HL-60 (cell line): ENCODE data around the gene KCNJ12.
"Not testable (repeated sequence)": the region's sequence is repeated elsewhere in the genome, so short reads cannot be mapped to it uniquely, and the experiment has no call there.

Experiments
- DNase-seq, 2 experiments: peaks; one replicate each; pipeline ENCODE4 v3.0.0-alpha.2; 2010 to 2020; ENCODE audit warnings: low read depth in 1 of 2, low spot score in 1 of 2
- H3K27ac ChIP-seq: fragments of 250-450 bp; sonication (Bioruptor Pico); replicated peaks from 2 replicates; pipeline ENCODE4 v1.5.1; 2020; ENCODE audit warnings: mild to moderate bottlenecking, moderate library complexity
- H3K27me3 ChIP-seq: fragments of 250-450 bp; sonication (Bioruptor Pico); 2 replicates; pipeline ENCODE4 v1.5.1; 2021; ENCODE audit warnings: mild to moderate bottlenecking, moderate library complexity; ENCODE audit not compliant: insufficient read depth, poor library complexity, severe bottlenecking
- H3K4me3 ChIP-seq: replicated peaks from 2 replicates; pipeline ENCODE4 v1.5.1; 2011; ENCODE audit warnings: mild to moderate bottlenecking, control low read depth, low read length; ENCODE audit not compliant: insufficient read depth
- CTCF ChIP-seq: IDR thresholded peaks from one replicate; pipeline ENCODE4 v1.5.1; 2011; ENCODE audit warnings: low read length, control low read depth, inconsistent platforms; ENCODE audit not compliant: insufficient read depth
- GABPA ChIP-seq: IDR thresholded peaks from 2 replicates; pipeline ENCODE4 v1.6.1; 2012; ENCODE audit warnings: low read depth
- POLR2AphosphoS5 ChIP-seq: IDR thresholded peaks from 2 replicates; pipeline ENCODE4 v1.6.1; 2012; ENCODE audit warnings: low read depth
- REST ChIP-seq: IDR thresholded peaks from 2 replicates; pipeline ENCODE4 v1.6.1; 2012; ENCODE audit warnings: low read depth; ENCODE audit not compliant: insufficient replicate concordance
- SPI1 ChIP-seq: IDR thresholded peaks from 2 replicates; pipeline ENCODE4 v1.6.1; 2012; ENCODE audit warnings: low read depth, mild to moderate bottlenecking, borderline replicate concordance

KCNJ12 gene

DNA sequence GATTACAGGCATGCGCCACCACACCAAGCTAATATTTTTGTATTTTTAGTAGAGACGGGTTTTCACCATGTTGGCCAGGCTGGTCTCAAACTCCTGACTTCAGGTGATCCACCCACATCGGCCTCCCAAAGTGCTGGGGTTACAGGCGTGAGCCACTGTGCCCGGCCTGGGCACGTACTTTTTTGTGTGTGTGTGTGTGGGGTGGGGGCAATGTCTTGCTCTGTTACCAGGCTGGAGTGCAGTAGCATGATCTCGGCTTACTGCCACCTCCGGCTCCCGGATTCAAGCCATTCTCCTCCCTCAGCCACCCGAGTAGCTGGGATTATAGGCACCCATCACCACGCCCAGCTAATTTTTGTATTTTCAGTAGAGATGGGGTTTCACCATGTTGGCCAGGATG is 36.6 kb upstream of the KCNJ12 start:
- H3K4me3 ChIP-seq, H3K27me3 ChIP-seq, H3K27ac ChIP-seq, DNase-seq: not testable (repeated sequence)

DNA sequence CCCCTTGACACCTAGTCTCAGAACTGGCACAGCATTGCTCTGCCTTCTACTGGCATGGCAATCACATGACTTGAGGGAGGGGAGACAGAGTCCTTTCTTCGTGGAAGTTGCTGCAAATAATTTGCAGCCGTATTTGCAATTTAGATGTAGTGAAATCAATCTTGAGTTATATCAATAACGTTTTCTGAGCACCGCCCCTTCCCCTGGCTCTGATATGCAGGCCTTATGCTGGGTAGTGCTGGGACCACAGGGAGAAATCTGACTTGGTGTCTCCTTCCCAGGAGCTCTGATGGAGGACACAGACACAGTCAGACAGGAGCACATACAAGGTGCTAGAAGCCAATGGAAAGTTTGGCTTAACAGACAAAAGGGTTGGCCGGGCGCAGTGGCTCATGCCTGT is 35.8 kb upstream of the KCNJ12 start:
- not testable (repeated sequence) for H3K27ac ChIP-seq, H3K27me3 ChIP-seq, H3K4me3 ChIP-seq, DNase-seq

DNA sequence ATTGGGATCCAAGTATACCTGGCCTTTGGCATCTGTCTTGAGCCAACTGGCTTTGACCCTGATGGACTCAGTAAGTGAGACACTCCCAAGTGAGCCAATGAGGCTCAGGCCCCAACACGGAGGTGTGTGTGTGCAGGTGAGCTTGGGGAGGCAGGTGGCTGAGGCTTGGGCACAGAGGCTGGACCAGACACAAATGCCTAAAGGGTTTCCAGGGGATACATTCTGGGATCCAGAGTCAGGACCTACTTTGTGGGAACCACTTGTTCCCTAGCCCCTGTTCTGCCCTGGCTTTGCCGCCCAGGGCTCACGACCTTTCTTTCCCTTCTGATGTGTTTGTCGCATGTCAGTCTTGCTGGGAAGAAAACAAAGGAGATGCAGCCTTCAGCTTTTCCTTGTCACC is 34.9 kb upstream of the KCNJ12 start:
- DNase-seq, H3K27me3 ChIP-seq, H3K27ac ChIP-seq: not testable (repeated sequence)

DNA sequence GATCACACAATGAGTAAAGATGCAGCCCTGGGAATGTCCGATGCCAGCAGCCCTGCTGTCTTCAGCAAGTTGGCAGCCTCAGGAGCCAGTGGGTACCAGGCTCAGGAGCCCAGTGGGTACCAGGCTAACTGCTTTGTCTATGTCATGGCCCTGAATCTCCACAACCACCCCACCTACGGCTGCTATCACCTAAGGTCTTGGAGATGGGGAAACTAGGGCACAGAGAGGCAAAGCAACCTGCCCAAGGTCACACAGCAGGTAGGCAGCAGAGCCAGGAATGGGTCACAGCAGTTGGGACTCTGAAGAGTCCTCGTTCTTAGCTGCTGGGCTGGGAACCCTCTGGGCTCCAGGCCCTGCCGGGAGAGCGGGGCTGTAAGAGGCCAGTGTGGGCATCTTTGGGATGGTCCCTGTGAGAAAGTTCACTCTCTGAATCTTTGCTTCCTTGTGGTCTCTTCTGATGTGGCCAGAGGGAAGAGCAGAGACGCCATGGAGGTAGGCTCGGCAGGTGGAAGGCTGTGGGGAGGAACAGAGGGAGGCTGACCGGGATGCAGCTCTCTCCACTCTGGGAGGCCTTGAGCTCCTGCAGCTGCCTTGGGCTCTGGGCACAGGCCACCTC is 34.1 kb upstream of the KCNJ12 start:
- H3K27me3 ChIP-seq, DNase-seq, H3K4me3 ChIP-seq, H3K27ac ChIP-seq: not testable (repeated sequence)

More for the DNA sequence above, 34.9 kb upstream of the KCNJ12 start:
- not testable (repeated sequence) for H3K4me3 ChIP-seq

DNA sequence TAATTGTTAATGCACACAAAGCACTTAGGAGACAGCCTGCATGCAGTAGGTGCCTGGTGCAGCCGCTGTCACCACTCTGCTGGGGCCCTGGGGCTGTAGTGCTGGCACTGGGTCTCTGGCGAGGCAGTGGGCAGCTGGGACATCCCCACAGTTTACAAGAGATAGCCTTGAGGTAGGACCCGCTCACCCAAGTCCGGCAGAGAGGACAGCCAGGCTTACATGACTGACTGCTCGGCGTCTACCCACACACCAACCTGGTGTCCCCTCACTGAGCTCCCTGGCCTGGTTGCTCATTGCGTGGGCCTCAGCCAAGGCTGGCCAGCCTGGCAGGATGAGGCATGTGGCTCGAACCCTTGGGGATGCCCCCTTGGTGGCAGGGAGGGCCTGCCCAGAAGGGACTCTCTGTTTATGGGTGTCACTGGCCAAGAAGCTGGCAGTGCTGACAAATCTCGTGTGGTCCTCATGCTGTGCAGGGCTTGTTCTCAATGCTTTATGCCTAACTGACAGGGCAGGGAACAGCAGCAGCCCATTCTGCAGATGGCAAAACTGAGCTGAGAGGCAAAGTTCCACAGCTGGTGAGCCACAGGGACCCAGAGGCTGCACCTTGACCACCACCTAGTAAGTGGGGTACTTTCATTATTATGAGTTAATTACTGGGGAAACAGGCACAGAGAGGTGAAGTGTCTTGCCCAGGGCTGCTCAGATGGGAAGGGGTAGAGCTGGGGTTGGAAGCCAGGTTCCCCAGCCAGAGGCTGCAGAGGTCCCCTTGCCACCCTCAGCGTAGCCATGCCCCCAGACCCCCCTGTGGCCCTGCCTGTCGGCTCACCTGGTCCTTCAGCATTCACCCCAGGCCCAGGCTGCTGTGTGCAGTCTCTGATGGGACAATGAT is 32.9 kb upstream of the KCNJ12 start:
- not testable (repeated sequence) for H3K4me3 ChIP-seq, H3K27ac ChIP-seq, DNase-seq, H3K27me3 ChIP-seq

- H3K4me3 ChIP-seq, DNase-seq, H3K27ac ChIP-seq, H3K27me3 ChIP-seq: not testable (repeated sequence)
These were observed 31.4 kb upstream of the KCNJ12 start for GRCh38 chr17:21344801-21345200.

GRCh38 chr17:21345236-21345635 is 30.9 kb upstream of the KCNJ12 start:
- H3K4me3 ChIP-seq: no peak overlapping the region
- H3K27me3 ChIP-seq: no peaks in the 10 kb centered on the region
- DNase-seq: no peak
- H3K27ac ChIP-seq: no peak overlapping the region
- TF ChIP-seq CTCF (no peak), GABPA (no peak), REST (no peak), POLR2AphosphoS5 (no peak), SPI1 (no peak)

- not testable (repeated sequence) for H3K27ac ChIP-seq, H3K4me3 ChIP-seq, H3K27me3 ChIP-seq, DNase-seq
These were observed 30.1 kb upstream of the KCNJ12 start for GRCh38 chr17:21346107-21346506.

DNA sequence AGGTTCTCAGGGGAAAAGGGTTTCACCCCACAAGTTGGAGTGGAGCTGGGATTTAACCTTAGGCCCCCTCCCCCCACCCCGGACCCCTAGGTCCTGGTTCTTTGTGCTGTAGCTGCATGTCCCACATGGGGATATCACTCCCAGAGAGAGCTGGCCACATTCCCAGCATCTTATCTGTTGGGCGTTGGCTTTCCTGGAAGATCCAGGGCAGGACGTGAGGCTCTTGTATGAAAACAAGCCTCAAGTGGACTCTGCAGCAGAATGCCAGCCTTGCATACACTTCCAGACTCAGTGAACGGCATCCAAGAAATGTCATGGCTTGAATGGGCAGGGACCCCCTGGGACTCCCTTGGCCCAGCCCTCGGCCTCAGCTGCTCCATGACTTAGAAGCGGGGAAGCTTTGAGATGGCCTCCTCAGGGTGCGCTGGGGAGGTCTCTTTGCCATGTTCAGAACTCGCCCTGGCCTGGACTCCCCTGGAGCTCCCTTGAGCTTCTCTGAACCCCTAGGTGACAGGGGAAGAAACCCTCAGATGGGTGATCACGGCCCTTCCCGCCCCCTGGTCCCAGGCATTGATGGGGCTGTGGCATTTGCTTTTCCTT is 29.4 kb upstream of the KCNJ12 start:
- not testable (repeated sequence) for DNase-seq, H3K4me3 ChIP-seq, H3K27ac ChIP-seq, H3K27me3 ChIP-seq

DNA sequence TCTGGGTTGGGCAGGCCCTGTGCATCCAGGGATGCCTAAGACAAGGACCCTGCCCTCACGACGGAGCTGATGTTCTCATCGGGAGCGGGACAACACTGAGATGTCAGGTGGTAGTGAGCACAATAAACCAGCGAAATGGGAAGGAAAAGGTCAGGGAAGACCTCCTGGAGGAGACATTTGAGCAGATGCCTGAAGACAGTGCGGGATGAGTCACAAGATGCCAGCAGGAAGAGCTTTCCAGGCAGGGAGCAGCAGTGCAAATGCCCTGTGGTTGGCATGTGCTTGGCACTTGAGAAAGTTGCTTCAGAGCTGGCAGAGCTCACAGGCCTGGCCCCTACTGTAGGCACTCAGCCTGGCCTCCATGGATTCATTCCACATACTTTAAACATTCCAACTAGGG is 28.5 kb upstream of the KCNJ12 start:
- not testable (repeated sequence) for H3K4me3 ChIP-seq, H3K27me3 ChIP-seq, DNase-seq, H3K27ac ChIP-seq

DNA sequence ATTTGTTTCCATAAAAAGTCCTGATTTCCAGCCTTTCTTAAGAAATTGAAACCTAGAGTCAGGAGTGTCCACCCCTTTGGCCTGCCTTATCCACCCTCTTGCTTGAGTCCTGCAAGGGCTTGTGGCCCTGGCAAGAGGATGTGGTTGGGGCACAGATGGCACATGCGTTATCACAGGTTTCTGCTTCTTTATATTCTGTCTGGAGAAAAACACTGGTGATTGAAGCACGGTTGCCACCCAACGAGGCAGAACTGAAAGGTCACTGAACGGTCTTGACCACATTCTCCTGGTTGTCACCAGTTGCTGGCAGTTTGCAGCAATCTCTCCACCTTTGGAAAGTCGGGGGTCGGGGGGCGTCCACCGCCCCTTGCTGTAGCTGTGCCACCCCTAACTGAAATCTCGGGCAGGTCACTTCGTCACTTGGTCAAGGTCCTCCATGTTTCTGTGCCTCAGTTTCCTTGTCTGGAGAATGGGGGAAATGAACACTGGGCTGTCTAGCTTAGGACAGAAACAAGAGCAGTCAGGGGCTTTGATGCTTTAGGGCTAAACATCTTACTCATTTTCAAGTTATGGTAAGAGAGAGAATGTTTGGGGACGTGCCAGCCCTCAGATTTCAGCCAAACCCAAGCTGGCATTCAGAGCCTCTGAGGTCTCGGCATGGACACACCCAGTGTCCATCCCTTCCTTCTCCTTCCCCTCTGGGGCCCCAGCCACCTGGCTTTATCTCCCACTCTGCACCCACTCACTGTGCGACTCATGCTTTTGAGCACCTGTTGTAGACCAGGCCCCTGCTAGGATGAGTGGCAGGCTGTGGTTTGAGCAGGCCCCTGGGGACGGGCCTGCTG is 27.9 kb upstream of the KCNJ12 start:
- not testable (repeated sequence) for DNase-seq, H3K27me3 ChIP-seq, H3K4me3 ChIP-seq, H3K27ac ChIP-seq
